Limb (tissue), 2 donors: ENCODE results near the gene ADPGK.
"Not testable (repeated sequence)": the region's sequence is repeated elsewhere in the genome, so short reads cannot be mapped to it uniquely, and the experiment has no call there.

Experiments used
- DNase-seq, 2 donors: peaks; one replicate each; pipeline ENCODE4 v3.0.0-alpha.2; 2016; ENCODE audit errors: extremely low spot score in 2 of 2

The ADPGK gene

GRCh38 chr15:72783640-72784455 is at the start of gene ADPGK:
TSS of gene ADPGK (minus strand) at chr15:72783758. CDS start at chr15:72783691, 67 bp downstream.
- DNase-seq: peak; percentile 89 to 99

- no peak for DNase-seq
Observed at GRCh38 chr15:72827226-72827625, 43.7 kb upstream of the ADPGK start.

DNA sequence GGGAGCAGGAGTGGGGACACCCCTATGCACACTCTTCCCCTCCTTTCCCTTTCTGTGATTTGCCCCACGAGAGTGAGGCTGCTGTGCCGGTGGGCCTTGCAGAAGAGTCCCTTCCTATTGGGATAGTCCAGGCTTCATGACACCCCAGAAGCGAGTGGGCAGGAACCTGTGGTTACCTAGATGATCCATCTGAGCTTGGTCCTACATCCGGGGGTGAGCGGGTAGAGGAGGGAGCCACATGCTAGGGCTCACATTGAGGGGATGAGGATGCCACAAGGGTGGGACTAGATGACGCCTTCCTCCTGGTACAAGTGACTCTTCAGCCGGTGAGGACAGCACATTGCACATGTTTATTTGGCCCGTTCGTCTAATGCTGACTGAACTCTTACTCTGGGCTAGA is 43.1 kb upstream of the ADPGK start:
- DNase-seq: no peak

GRCh38 chr15:72825829-72826228 is 42.3 kb upstream of the ADPGK start:
- DNase-seq: no peak

DNA sequence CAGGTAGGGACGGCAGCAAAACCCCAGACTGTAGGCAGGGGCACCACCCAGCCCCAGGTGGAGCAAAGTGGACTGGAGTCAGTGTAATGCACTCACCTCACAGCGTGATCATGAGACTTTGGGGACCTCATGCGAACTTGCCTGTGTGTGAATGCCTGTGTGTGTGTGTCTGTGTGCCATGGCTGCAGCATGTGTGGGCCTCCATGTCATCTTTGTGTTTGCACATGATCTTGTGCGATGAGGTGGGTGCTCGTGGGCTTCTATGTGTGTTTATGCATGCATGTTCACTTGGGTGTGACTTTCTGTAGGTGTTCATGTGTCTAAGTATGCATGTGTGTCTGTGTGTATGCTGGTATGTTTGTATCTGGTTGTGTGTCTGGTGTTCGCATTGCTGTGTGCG is 41.2 kb upstream of the ADPGK start:
- DNase-seq: no peak

DNA sequence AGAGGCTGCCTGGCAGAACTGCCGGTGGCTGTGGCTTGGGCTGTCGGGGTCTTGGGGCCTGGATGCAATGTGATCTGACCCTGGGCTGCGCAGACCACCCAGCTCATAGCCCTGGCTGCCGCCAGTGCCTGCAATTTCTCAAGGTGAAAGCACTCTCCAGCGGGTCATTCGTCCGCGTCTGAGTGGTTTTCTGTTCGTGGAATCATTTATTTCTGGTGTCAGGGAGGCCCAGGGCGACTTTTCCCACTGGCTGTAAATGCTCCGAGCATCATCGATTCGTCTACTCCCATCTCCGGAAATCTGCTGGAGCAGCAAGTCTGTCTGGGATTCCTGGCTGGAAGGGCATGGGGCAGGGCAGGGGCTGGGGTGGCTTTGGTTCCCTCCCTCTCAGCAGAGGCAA is 40.6 kb upstream of the ADPGK start:
- peak in 1 of 2 donors; percentile 34 for DNase-seq

GRCh38 chr15:72820278-72820677 is 36.7 kb upstream of the ADPGK start:
- DNase-seq: no peak

- no peak for DNase-seq
Observed at GRCh38 chr15:72818632-72819031, 35.1 kb upstream of the ADPGK start.

GRCh38 chr15:72813345-72814004 is 29.9 kb upstream of the ADPGK start:
- no peak for DNase-seq

DNA sequence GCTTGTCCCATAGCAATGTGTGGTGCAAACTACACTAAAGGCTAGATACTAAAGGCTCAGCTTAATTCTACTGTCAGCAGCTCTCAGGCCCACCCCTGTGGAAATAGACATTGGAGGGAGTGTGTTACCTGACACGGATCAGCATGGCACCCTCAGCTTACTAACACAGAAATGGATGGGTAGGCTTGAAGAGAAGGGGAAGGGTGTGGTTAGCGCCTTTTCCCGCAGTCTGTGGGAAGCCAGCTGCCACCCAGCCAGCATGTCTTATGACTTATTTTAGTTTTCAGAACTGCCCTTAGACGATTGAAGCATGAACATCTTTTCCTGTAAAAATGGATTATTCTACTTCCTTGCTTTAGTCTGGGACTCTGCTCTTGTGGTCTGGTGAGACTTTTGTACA is 25.8 kb upstream of the ADPGK start:
- DNase-seq: no peak

DNA sequence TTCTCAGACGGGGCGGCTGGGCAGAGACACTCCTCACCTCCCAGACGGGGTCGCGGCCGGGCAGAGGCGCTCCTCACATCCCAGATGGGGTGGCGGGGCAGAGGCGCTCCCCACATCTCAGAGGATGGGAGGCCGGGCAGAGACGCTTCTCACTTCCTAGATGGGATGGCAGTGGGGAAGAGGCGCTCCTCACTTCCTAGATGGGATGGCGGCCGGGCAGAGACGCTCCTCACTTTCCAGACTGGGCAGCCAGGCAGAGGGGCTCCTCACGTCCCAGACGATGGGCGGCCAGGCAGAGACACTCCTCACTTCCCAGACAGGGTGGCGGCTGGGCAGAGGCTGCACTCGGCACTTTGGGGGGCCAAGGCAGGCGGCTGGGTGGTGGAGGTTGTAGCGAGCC is 23.8 kb upstream of the ADPGK start:
- not testable (repeated sequence) for DNase-seq

DNA sequence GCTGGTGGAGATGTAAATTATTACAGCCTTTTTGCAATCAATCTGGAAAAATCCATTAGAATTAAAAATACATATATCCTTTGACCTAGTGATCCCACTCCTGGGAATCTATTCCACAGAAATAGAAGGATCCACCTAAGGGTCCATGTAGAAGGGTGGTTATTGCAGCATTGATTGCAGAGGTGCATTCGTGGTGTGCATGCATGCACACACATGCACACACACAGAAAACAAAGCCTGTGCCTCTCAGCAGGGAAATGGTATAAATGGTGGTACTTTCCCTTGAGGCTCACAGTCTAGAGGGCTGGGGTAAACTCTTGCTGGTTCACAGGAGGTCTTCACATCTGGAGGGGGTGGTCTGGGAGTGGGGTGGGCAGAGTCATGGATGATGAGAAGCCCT is 19.4 kb upstream of the ADPGK start:
- no peak for DNase-seq

GRCh38 chr15:72801590-72802325 is 18.2 kb upstream of the ADPGK start:
- DNase-seq: no peak

- no peak for DNase-seq
Observed at GRCh38 chr15:72800833-72801481, 17.4 kb upstream of the ADPGK start.

DNA sequence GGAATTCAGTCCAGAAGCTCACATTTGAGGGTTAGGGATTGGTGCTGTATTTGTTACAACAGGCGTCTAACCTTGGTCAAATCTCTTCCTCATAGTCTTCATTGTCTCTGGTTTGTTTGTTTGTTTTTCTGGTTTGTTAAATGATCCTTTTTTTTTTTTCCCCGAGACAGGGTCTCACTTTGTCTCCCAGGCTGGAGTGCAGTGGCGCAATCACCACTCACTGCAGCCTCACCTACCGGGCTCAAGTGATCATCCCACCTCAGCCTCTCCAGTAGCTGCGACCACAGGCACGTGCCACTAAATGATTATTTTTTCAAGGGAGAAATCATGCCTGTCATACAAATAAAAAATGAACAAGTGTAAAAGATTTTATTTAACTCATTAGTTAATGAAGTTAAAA is 14.3 kb upstream of the ADPGK start:
- DNase-seq: no peak

DNA sequence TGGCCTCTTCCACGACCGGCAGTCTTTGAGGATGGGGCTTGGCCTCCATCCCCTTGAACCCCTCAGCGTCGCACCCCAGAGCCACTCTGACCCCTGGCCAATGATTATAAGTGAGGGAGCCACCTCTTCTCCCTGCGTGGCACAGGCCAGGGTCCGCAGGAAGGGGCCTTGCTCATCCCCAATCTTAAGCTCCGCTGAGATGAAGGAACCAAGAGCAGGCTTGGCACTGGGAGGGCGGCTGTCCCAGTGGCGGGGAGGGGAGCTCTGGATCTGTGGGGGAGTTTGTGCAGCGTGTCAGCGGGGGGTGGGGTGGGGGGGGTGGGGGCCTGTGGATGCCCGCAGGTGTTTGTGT is 13.8 kb upstream of the ADPGK start:
- peak in 1 of 2 donors; percentile 39 for DNase-seq

DNA sequence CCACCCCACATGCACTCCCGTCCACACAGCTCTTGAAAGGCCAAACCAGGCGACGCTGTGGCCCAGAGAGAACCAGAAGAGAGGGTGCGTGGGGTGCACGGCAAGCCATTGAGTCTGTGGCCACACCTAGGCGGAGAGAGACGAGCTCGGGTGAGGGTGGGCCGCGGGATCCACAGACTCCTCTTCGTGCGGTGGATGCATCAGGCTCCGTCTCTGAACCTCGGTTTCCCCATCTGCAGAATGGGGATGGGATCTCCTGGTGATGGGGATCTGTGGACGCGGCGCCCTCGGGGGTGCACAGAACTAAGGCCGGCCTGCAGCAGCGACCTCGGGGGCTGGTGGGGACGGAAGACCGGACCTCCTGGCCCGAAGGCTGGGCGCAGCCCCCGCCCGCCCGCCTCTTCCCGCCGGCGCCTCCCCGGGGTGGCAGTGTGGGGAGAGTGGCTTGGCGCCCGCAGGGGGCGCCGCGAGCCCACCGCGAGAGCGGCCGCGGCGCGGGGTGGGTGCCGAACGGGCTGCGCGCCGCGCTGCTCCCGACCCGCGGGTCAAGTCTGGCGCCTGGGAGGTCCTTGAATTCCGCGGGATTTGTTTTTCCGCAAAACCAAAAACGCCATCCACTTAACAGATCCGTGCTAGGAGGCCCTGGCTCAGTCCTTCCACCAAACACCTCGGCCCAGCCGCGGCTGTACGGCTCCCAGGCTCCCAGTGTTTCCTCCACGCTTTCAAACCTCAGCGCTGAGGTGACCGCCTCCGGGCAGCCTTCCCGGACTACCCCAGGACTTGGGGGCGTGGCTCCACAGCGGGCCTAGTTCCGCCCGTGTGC is 13.2 kb upstream of the ADPGK start:
- peak; percentile 45 to 76 for DNase-seq

DNA sequence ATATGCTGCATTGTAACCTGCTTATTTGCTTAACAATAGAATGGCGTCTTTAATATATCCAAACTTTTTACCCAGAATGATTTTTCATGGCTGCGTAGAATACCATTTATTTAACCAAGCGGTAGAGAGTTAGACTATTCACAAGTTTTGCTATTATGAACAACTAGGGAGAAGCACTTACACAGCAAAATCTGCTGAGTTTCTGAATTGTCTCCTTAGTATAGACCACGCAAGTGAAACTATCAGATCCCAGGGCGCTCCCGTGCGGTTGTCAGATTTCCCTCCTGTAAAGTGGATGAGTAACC is 12.6 kb upstream of the ADPGK start:
- DNase-seq: no peak

GRCh38 chr15:72793766-72794660 is 10.5 kb upstream of the ADPGK start:
- no peak for DNase-seq

DNA sequence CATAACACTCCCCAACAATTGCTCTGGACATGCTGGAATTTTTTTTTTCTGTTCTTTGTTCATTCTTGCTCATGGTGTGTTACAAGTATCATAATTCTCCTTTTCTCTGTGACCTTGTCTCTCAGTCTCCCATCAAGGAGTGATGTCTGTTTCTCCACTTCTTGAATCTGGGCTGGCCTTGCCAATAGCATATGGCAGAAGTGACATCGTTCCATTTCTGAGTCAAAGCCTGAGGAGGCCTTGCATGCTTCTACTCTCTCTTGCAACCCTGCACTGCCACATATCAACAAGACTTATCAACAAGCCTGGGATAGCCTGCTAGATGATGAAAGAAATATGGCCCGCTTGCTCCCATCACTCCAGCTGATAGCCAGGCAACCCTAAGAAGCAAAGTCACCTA is 8.9 kb upstream of the ADPGK start:
- no peak for DNase-seq
